T-helper 9 cell (primary cell): ENCODE data around the gene CALHM4.

ENCODE experiments used
- DNase-seq: peaks from one replicate; pipeline ENCODE4 v3.0.0-alpha.2; 2020
- total RNA-seq, 2 donors: gene quantifications; one replicate each; lab custom pipeline; 2026; lab: John Stamatoyannopoulos, UW

CALHM4 gene
- total RNA-seq: 0 to 0.07 reads per million in 2 donors

- no peak for DNase-seq
Observed at GRCh38 chr6:116553451-116553850, at the start of gene CALHM4. Gene CALHM4 (plus strand): TSS chr6:116553751. CDS start chr6:116553794, 43 bp downstream.

GRCh38 chr6:116507324-116507723 lies 46.2 kb upstream of the CALHM4 start:
- DNase-seq: no peak

- no peak for DNase-seq
Observed at GRCh38 chr6:116508527-116508926, 45.0 kb upstream of the CALHM4 start.

- no peak for DNase-seq
Observed at GRCh38 chr6:116511424-116512110, 42.0 kb upstream of the CALHM4 start, which contains the start of gene CALHM5. Gene CALHM5 (plus strand): TSS chr6:116511639. CDS start chr6:116511697, 58 bp downstream.

GRCh38 chr6:116512111-116512559 lies 41.4 kb upstream of the CALHM4 start:
- DNase-seq: no peak

- no peak for DNase-seq
Observed at GRCh38 chr6:116512734-116513133, 40.8 kb upstream of the CALHM4 start.

GRCh38 chr6:116513224-116513875 lies 40.2 kb upstream of the CALHM4 start:
- no peak for DNase-seq

GRCh38 chr6:116514111-116514510 lies 39.4 kb upstream of the CALHM4 start:
- DNase-seq: no peak

- no peak for DNase-seq
Observed at GRCh38 chr6:116515141-116515540, 38.4 kb upstream of the CALHM4 start.

GRCh38 chr6:116518621-116519368 lies 34.8 kb upstream of the CALHM4 start:
- DNase-seq: no peak

GRCh38 chr6:116522896-116523295 lies 30.7 kb upstream of the CALHM4 start:
- DNase-seq: no peak

GRCh38 chr6:116524236-116524635 lies 29.3 kb upstream of the CALHM4 start:
- DNase-seq: no peak

GRCh38 chr6:116528133-116528532 lies 25.4 kb upstream of the CALHM4 start:
- no peak for DNase-seq

GRCh38 chr6:116528780-116529179 lies 24.8 kb upstream of the CALHM4 start:
- DNase-seq: no peak

- no peak for DNase-seq
Observed at GRCh38 chr6:116529466-116530290, 23.9 kb upstream of the CALHM4 start.

GRCh38 chr6:116530436-116530835 lies 23.1 kb upstream of the CALHM4 start:
- DNase-seq: no peak

GRCh38 chr6:116531675-116532570 lies 21.6 kb upstream of the CALHM4 start:
- DNase-seq: peak; percentile 48

- no peak for DNase-seq
Observed at GRCh38 chr6:116533233-116533957, 20.2 kb upstream of the CALHM4 start.

- DNase-seq: no peak
Observed at GRCh38 chr6:116535109-116535508, 18.4 kb upstream of the CALHM4 start.

- DNase-seq: no peak
Observed at GRCh38 chr6:116536216-116536621, 17.3 kb upstream of the CALHM4 start.

- DNase-seq: no peak
Observed at GRCh38 chr6:116542426-116542825, 11.1 kb upstream of the CALHM4 start.
